ENCODE measurements around the gene RRP9.
A peak's percentile ranks its signal among the peaks of the same experiment; 100 is the strongest.

RRP9 gene

DNA sequence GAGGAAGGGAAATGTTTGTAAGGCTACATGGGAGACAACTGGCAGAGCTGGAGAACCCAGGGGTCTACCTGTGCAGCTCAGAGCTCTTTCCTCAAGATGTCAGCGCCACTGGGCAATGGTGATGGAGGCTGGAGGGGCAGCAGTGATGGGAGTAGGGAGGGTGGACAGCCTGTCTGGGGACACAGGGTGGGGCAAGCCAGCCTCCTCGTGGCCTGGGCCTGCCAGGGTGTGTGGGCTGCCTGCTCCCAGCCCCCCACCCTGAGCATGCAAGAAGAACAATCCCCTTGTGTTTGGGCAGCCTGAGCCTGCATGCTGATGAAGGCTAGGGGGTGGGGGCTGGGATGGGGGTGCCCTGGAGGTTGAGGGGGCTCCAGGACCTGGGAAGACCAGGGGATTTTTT, 24.3 kb upstream of the RRP9 start:
- Histone ChIP-seq H3K9me3 (no peaks in the 10 kb centered on the region), H4K20me1 (peaks cover 61% of the 10 kb centered on the region), H3K27ac (peak overlapping the region; percentile 90; the same call in 1 of the 2 replicates), H3K4me3 (peak overlapping the region; percentile 82), H3K4me2 (peak overlapping the region; percentile 97), H3K27me3 (no peaks in the 10 kb centered on the region), H3K9ac (peak overlapping the region; percentile 93), H3K36me3 (peaks cover 21% of the 10 kb centered on the region; the same call in 1 of the 2 replicates), H3K4me1 (peaks cover 79% of the 10 kb centered on the region)
- TF ChIP-seq Cebpa-rat (IDR thresholded peaks at IDR 0.05), result no peak

- Histone ChIP-seq H3K27me3 (no peaks in the 10 kb centered on the region), H3K9ac (no peak overlapping the region; the same call in 1 of the 2 replicates), H3K4me3 (no peak overlapping the region), H3K36me3 (peaks cover 32% of the 10 kb centered on the region), H3K4me1 (peaks cover 64% of the 10 kb centered on the region), H3K4me2 (0 out of 2 replicates have a peak overlapping the region, but pooled peaks have one; percentile 97), H4K20me1 (peaks cover 56% of the 10 kb centered on the region), H3K9me3 (no peaks in the 10 kb centered on the region), H3K27ac (no peak overlapping the region)
- no peak for TF ChIP-seq Cebpa-rat (IDR thresholded peaks at IDR 0.05)
These were observed 22.8 kb upstream of the RRP9 start for GRCh38 chr3:51964521-51964920.

DNA sequence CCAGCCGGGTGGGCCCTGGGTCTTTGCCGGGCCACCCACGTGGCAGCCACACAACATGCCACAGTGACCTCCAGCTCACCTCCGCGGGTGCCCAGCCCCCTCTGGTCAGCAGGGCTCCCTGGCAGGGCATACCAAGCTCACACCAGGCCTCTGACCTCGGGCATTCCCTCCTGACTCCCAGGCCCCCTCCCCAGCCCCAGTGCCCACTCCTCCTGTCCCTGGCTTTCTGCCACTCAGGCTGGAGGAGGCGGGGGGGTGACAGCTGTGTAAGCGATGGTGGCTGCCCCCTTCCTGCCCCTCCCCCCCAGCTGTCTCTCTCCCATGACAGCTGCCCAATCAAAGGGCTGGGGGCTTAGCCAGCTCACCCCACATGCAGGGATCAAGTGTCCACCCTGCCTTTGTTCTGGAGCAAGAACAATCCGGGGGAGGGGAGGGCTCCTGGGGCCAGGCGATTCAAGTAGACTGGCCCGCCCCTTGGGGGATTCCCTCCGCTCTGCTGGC, 22.3 kb upstream of the RRP9 start:
- Histone ChIP-seq H3K4me2 (peak overlapping the region; percentile 17; the same call in 1 of the 2 replicates), H3K4me1 (peaks cover 59% of the 10 kb centered on the region), H3K4me3 (no peak overlapping the region)

DNA sequence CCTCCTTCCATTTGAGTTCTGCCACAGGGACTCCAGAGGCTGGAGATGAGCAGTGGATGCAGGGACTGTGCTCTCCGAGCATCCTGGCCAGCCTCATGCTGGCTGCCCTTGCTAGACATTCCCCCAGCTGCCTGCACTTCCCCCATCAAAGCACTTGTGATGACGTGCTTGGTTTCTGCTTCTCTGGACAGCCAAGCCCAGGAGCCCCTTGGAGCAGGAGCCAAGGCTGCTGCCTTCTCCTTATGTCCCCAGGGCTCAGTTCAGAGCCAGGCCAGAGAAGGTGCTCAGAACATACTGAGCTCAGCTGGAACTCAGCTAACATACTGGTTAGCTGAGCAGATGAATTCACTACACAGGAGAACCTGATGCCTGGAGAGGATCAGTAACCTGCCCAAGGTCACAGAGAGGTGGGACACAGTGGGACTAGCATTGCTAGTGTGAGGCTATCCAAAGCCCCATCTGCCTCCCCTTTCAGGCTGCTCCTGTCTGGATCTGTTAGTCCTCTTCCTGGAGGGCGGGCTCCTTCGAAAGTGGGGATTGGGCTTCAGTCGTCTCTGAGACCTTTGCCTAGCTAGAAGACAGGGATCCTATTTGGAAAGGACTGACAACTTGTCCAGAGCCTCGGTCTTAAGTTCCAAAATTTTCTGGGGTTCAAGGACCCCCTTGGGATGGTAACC, 21.3 kb upstream of the RRP9 start:
- Histone ChIP-seq H3K4me3 (no peak overlapping the region), H3K4me1 (peaks cover 50% of the 10 kb centered on the region), H3K27ac (no peak overlapping the region), H3K27me3 (no peaks in the 10 kb centered on the region), H3K36me3 (peaks cover 43% of the 10 kb centered on the region), H4K20me1 (peaks cover 48% of the 10 kb centered on the region), H3K9ac (no peak overlapping the region), H3K9me3 (no peaks in the 10 kb centered on the region), H3K4me2 (no peak overlapping the region)
- no peak for TF ChIP-seq Cebpa-rat (IDR thresholded peaks at IDR 0.05)

More for the DNA sequence above, 22.3 kb upstream of the RRP9 start:
- Histone ChIP-seq H3K9ac (no peak overlapping the region), H3K36me3 (peaks cover 33% of the 10 kb centered on the region), H3K27me3 (no peaks in the 10 kb centered on the region), H4K20me1 (peaks cover 51% of the 10 kb centered on the region), H3K27ac (no peak overlapping the region), H3K9me3 (no peaks in the 10 kb centered on the region)
- no peak for TF ChIP-seq Cebpa-rat (IDR thresholded peaks at IDR 0.05)

DNA sequence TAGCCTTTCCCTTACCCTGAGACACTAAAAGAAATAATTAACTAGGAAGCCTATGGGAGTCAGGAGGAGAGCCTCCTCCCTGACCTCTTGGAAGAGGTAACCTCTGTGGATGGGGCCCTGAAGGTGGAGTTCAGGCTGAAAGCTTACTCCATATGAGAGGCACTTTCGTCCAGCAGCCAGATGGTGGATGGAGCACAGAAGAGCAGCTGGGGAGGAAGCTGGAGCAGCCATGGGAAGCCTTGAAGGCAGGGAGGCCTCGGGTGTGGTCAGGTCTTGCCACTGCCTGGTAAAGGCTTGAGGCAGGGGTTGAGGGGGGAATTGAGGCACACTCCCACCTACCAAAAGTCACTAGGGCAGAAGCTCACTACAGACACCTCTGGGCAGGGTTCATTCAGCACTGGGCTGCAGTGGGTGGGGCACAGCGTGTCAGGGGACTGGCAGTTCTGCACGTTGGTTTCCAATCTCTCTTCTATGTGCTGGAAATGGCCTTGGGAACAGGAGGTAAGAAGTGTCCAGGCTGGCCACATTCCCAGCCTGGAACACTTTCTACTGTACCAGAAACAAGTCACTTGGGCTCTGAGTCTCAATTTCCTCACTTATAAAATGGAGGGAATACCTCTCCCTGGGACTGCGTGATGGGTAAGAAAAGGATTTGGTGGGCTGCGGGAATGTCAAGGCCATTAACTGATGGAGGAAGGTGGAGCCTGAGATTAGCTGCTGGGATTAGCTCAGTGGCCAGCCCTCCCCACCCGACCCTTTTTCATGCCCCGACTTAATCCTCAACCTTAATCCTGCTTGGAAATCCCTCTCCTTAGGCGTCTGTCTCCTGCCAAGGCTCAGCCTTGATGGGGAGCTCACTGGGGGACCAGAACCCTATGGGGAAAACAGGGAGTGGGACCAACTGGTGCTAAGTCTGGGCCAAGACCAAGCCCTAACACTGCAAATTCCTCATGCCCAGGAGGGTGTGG, 20.2 kb upstream of the RRP9 start:
- TF ChIP-seq Cebpa-rat (IDR thresholded peaks at IDR 0.05), result no peak
- Histone ChIP-seq H3K27ac (no peak overlapping the region), H3K4me1 (peaks cover 49% of the 10 kb centered on the region), H3K4me3 (no peak overlapping the region), H3K4me2 (no peak overlapping the region), H3K9ac (no peak overlapping the region), H3K9me3 (no peaks in the 10 kb centered on the region), H3K27me3 (peaks cover 10% of the 10 kb centered on the region), H4K20me1 (peaks cover 59% of the 10 kb centered on the region), H3K36me3 (peaks cover 54% of the 10 kb centered on the region)

- Histone ChIP-seq H3K4me3 (no peak overlapping the region), H3K36me3 (peaks cover 58% of the 10 kb centered on the region), H3K9me3 (no peaks in the 10 kb centered on the region), H3K27ac (no peak overlapping the region), H4K20me1 (peaks cover 68% of the 10 kb centered on the region), H3K4me1 (peaks cover 49% of the 10 kb centered on the region), H3K9ac (no peak overlapping the region), H3K4me2 (no peak overlapping the region), H3K27me3 (peaks cover 18% of the 10 kb centered on the region)
- no peak for TF ChIP-seq Cebpa-rat (IDR thresholded peaks at IDR 0.05)
These were observed 19.3 kb upstream of the RRP9 start for GRCh38 chr3:51961011-51961410.

DNA sequence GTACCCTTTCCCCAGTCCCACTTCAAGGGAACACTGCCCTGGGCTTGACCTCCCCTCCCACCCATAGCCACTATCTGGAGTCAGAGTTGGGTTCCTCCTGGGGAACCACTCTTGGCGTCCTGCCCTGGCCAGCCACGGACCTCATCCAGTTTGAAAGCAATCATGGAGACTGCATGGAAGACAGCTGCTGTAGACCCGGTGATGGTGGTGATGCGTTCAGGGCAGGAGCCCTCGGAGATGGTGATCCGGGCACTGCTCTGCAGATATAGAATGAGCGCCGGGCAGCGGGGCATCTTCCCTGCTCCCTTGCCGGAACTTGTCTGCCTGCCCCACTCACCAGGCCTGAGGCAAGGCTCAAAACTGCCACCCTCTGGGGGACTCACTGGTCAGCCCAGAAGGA, 18.7 kb upstream of the RRP9 start:
- H4K20me1 ChIP-seq, result peaks cover 74% of the 10 kb centered on the region
- H3K36me3 ChIP-seq, result peaks cover 58% of the 10 kb centered on the region
- H3K4me3 ChIP-seq, result no peak overlapping the region
- no peak overlapping the region for H3K4me2 ChIP-seq
- H3K9ac ChIP-seq, result no peak overlapping the region
- H3K4me1 ChIP-seq, result peaks cover 49% of the 10 kb centered on the region
- H3K9me3 ChIP-seq, result no peaks in the 10 kb centered on the region
- H3K27ac ChIP-seq, result no peak overlapping the region
- H3K27me3 ChIP-seq, result peaks cover 25% of the 10 kb centered on the region
- no peak for TF ChIP-seq Cebpa-rat (IDR thresholded peaks at IDR 0.05)

- H3K27me3 ChIP-seq, result peaks cover 32% of the 10 kb centered on the region
- no peak overlapping the region for H3K9ac ChIP-seq
- no peak overlapping the region for H3K4me2 ChIP-seq
- TF ChIP-seq Cebpa-rat (IDR thresholded peaks at IDR 0.05), result no peak
- H3K27ac ChIP-seq, result no peak overlapping the region
- peaks cover 49% of the 10 kb centered on the region for H3K4me1 ChIP-seq
- peaks cover 76% of the 10 kb centered on the region for H4K20me1 ChIP-seq
- no peak overlapping the region for H3K4me3 ChIP-seq
- H3K9me3 ChIP-seq, result no peaks in the 10 kb centered on the region
- peaks cover 58% of the 10 kb centered on the region for H3K36me3 ChIP-seq
These were observed 17.9 kb upstream of the RRP9 start for GRCh38 chr3:51959651-51960050.

DNA sequence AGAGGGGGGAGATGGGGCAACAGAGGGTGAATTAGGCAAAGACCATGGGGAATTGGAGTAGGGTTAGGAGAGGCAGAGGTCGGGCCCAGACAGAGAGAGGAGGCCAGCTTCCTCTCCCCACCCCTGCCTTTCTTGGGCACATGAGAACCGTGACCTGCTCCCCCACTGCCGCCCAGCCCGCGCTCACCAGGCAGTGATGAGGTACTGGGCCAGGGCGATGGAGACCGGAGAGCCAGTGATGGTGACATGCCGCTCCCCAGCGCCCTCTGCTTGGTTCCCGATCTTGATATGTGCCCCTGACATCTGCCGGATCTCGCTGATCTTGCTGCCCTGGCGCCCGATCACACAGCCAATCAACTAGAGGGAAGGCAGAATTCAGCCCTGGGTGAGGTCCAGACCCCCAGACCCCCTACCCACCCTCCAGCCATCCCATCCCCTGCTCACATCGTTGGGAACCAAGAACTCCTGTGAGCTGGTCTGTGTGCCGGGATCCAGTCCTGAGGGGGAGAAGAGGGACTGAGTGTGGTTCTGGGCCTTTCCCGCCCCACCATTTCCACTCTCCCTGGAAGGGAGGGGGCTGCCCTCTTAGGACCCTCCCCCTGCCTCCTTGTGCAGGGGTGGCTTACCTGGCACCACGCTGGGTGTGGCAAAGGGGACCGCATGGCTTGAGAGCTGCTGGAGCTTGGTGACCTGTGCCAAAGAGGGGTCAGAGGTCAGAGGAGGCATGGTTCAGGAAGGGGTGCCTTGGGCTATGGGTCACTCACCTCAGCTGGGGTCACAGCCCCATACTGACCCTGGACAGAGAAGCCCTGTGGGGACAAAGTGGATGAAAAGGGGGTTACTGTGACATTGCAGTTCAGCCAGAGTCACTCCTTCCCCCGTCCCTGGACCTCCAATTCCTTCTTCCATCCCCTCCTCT, 17.2 kb upstream of the RRP9 start:
- no peak overlapping the region for H3K27ac ChIP-seq
- no peak overlapping the region for H3K4me2 ChIP-seq
- H3K36me3 ChIP-seq, result peaks cover 58% of the 10 kb centered on the region
- H3K27me3 ChIP-seq, result peaks cover 40% of the 10 kb centered on the region
- no peak overlapping the region for H3K4me3 ChIP-seq
- peaks cover 46% of the 10 kb centered on the region for H3K4me1 ChIP-seq
- no peaks in the 10 kb centered on the region for H3K9me3 ChIP-seq
- no peak overlapping the region for H3K9ac ChIP-seq
- peaks cover 68% of the 10 kb centered on the region for H4K20me1 ChIP-seq
- TF ChIP-seq Cebpa-rat (IDR thresholded peaks at IDR 0.05), result no peak

Measured in BLaER1 (cell line).